ENCODE data around the gene ARHGAP10. TPM values are rescaled to one million over a fixed set of nuclear protein-coding genes. Genes with fewer than 3 reads are reported as not detected.

ARHGAP10 gene
- total and polyA plus RNA-seq, 10 of the 15 experiments (the other 5 are each of a cell fraction or from before 2014, with no cell fraction given), result 1.3 to 25.8 (median 17.2) TPM

DNA sequence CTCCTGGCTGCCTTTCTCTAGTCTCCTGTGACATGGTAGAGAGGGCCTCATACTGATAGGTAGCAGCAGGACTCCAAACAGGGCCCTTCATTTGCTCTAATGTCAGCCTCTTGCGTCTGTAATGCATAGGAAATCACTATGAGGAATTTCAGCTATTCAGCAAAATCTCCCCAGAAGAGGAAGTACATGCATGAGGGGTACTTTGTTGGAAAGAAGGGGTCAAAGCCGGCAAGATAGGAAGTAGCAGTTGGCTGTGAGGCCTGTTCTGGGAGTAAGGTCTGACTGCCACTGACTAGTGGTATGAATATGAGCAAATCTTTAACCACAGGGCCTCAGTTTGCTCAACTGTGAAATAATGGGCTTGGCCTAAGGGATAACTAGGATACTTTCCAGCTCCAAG lies 283.2 kb downstream of the ARHGAP10 start (continued):
- TF ChIP-seq, protein P1, sequence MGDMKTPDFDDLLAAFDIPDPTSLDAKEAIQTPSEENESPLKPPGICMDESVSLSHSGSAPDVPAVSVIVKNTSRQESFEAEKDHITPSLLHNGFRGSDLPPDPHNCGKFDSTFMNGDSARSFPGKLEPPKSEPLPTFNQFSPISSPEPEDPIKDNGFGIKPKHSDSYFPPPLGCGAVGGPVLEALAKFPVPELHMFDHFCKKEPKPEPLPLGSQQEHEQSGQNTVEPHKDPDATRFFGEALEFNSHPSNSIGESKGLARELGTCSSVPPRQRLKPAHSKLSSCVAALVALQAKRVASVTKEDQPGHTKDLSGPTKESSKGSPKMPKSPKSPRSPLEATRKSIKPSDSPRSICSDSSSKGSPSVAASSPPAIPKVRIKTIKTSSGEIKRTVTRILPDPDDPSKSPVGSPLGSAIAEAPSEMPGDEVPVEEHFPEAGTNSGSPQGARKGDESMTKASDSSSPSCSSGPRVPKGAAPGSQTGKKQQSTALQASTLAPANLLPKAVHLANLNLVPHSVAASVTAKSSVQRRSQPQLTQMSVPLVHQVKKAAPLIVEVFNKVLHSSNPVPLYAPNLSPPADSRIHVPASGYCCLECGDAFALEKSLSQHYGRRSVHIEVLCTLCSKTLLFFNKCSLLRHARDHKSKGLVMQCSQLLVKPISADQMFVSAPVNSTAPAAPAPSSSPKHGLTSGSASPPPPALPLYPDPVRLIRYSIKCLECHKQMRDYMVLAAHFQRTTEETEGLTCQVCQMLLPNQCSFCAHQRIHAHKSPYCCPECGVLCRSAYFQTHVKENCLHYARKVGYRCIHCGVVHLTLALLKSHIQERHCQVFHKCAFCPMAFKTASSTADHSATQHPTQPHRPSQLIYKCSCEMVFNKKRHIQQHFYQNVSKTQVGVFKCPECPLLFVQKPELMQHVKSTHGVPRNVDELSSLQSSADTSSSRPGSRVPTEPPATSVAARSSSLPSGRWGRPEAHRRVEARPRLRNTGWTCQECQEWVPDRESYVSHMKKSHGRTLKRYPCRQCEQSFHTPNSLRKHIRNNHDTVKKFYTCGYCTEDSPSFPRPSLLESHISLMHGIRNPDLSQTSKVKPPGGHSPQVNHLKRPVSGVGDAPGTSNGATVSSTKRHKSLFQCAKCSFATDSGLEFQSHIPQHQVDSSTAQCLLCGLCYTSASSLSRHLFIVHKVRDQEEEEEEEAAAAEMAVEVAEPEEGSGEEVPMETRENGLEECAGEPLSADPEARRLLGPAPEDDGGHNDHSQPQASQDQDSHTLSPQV (IDR thresholded peaks at IDR 0.05), result no peak
- TF ChIP-seq ETV6 (conservative IDR thresholded peaks at IDR 0.05 in 1 of 2, IDR thresholded peaks at IDR 0.05 in 1 of 2; ENCODE audit: borderline replicate concordance in 1 of 2, low read depth in 1 of 2), result peak in 1 of 2 experiments; percentile 63; a peak in 2 of 4 replicates

DNA sequence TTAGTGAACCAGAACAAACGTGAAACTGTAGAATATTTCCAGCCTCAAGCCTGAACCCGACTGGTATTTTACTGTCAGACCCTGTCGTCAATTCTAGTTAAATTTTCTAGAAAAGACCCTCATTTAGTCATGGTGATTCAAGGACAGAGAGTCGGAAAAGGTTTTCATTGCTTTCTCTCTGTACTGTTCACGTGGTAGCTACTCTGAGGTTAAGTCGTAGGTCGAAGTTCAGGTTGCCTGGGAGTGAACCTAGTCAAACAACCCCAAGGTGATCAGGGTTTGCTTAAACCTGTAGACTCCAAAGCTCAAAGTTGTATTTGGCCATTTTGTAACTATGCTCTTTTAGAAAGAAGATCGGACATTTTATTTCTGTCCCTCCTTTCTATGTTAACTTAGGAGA lies 283.6 kb downstream of the ARHGAP10 start:
- intact Hi-C loops (cut with micrococcal nuclease; ENCODE audit: unreplicated experiment), result no loop called here
- Histone ChIP-seq H3K36me3 (ENCODE audit: control insufficient read depth in 2 of 2, insufficient read depth in 2 of 2, low read length in 1 of 2) (peaks cover 0 to 2% of the 10 kb centered on the region in 2 experiments; a peak in 1 of 4 replicates), H4K20me1 (ENCODE audit: control insufficient read depth, insufficient read depth) (no peaks in the 10 kb centered on the region), H3K27me3 (replicated peaks in 1 of 2; ENCODE audit: control insufficient read depth in 2 of 2, insufficient read depth in 2 of 2, low read length in 1 of 2) (no peaks in the 10 kb centered on the region), H3K79me2 (ENCODE audit: control insufficient read depth, insufficient read depth, low read length) (no peaks in the 10 kb centered on the region), H2AFZ (ENCODE audit: control insufficient read depth, low read depth, low read length) (no peak overlapping the region), H3K4me2 (ENCODE audit: control insufficient read depth, insufficient read depth) (no peak overlapping the region), H3K4me3 (no peak overlapping the region), H3K9ac (ENCODE audit: control insufficient read depth, insufficient read depth, low read length) (no peak overlapping the region), H3K9me3 (replicated peaks; ENCODE audit: control insufficient read depth, insufficient read depth, low read length) (no peaks in the 10 kb centered on the region), H3K27ac (ENCODE audit: control insufficient read depth, insufficient read depth) (no peak overlapping the region), H3K4me1 (ENCODE audit: control insufficient read depth, insufficient read depth, low read length) (peaks cover 5% of the 10 kb centered on the region)
- SMC1A ChIA-PET (ENCODE audit: uncharacterized antibody, unreplicated experiment), result interaction anchor here (1.2 kb wide), 1 partner anchor 13 kb away, joined by 3 read pairs; no protein-coding TSS in a partner anchor
- POLR2A ChIA-PET, result no interaction called here
- in situ Hi-C loops (cut with MboI), result no loop called here
- ATAC-seq, result no peak
- RAD21 ChIA-PET (ENCODE audit: unreplicated experiment), result no interaction called here
- no TSS peak for BruUV-seq (replicated peaks)
- no peak for DNase-seq (ENCODE audit: low read depth, low spot score)
- CTCF ChIA-PET, result no interaction called here
- TF ChIP-seq MEF2A (IDR thresholded peaks at IDR 0.05; ENCODE audit: insufficient read depth, low read depth, low read length) (no peak), EZH2 (IDR thresholded peaks at IDR 0.05; ENCODE audit: borderline replicate concordance, control insufficient read depth, low read depth, low read length) (no peak), FOXK2 (IDR thresholded peaks at IDR 0.05) (no peak), HDGF (IDR thresholded peaks at IDR 0.05) (no peak), ASH2L (IDR thresholded peaks at IDR 0.05; ENCODE audit: borderline replicate concordance, low read depth) (no peak), MYB (IDR thresholded peaks at IDR 0.05; ENCODE audit: borderline replicate concordance, low read depth, low read length) (no peak), STAT3 (IDR thresholded peaks at IDR 0.05; ENCODE audit: low read depth, low read length) (no peak), CREM (IDR thresholded peaks at IDR 0.05; ENCODE audit: low read depth) (no peak), RUNX3 (IDR thresholded peaks at IDR 0.05; ENCODE audit: low read length) (no peak), SREBF2 (IDR thresholded peaks at IDR 0.05; ENCODE audit: low read length) (no peak), RFX5 (IDR thresholded peaks at IDR 0.05; ENCODE audit: low read depth, low read length) (no peak), CREB1 (IDR thresholded peaks at IDR 0.05; ENCODE audit: low read depth) (no peak)
- no peak for FAIRE-seq
- WGBS (ENCODE audit: insufficient coverage, insufficient replicate concordance, low lambda C conversion rate, missing lambda C conversion rate), result 83% methylated on average over 8 of the region's 8 CpGs

All from GM12878 (cell line).